Neural cell (in vitro differentiated cells): ENCODE measurements around the gene PDE1C. TPM values are rescaled to one million over a fixed set of nuclear protein-coding genes. Genes with fewer than 3 reads are reported as not detected.

Source experiments
- H2AFZ ChIP-seq: fragments of 200-600, 300-800 bp; sonication (generic), shearing (Covaris generic); 2 replicates; pipeline ENCODE4 v1.6.0; 2014; ENCODE audit warnings: low read depth, mild to moderate bottlenecking, antibody characterized with exemption, low read length, moderate library complexity
- H3F3A ChIP-seq: fragments of 200-600 bp; shearing (Covaris generic); 2 replicates; pipeline ENCODE4 v1.6.1; 2016; ENCODE audit warnings: mild to moderate bottlenecking, moderate library complexity, mixed read lengths, antibody characterized with exemption, low read length; ENCODE audit not compliant: insufficient read depth, poor library complexity, severe bottlenecking
- H3K27ac ChIP-seq: fragments of 200-600, 300-800 bp; sonication (generic), shearing (Covaris generic); 2 replicates; pipeline ENCODE4 v1.5.1; 2014; ENCODE audit warnings: mild to moderate bottlenecking, low read length, moderate library complexity
- H3K27me3 ChIP-seq: fragments of 300-800, 200-600 bp; sonication (generic), shearing (Covaris generic); 2 replicates; pipeline ENCODE4 v1.6.0; 2014; ENCODE audit warnings: mild to moderate bottlenecking, low read depth, low read length, moderate library complexity; ENCODE audit not compliant: insufficient read depth
- H3K36me3 ChIP-seq: fragments of 300-800, 200-600 bp; sonication (generic), shearing (Covaris generic); 2 replicates; pipeline ENCODE4 v1.5.1; 2014; ENCODE audit warnings: mild to moderate bottlenecking, antibody characterized with exemption, low read length, moderate library complexity; ENCODE audit not compliant: insufficient read depth
- H3K4me2 ChIP-seq: fragments of 300-800, 200-600 bp; sonication (generic), shearing (Covaris generic); 2 replicates; pipeline ENCODE4 v1.6.0; 2014; ENCODE audit warnings: mild to moderate bottlenecking, low read length
- H3K4me3 ChIP-seq: fragments of 300-800, 200-600 bp; sonication (generic), shearing (Covaris generic); 2 replicates; pipeline ENCODE4 v1.5.1; 2014; ENCODE audit warnings: mild to moderate bottlenecking, low read length, moderate library complexity
- H3K79me2 ChIP-seq: fragments of 200-600 bp; shearing (Covaris generic); replicated peaks from 2 replicates; pipeline ENCODE4 v1.6.0; 2014; ENCODE audit warnings: mild to moderate bottlenecking, low read length, moderate library complexity; ENCODE audit not compliant: insufficient read depth
- H3K9ac ChIP-seq: fragments of 300-800, 200-600 bp; sonication (generic), shearing (Covaris generic); 2 replicates; pipeline ENCODE4 v1.6.1; 2016; ENCODE audit warnings: mild to moderate bottlenecking, low read length, mixed read lengths
- H3K9me2 ChIP-seq: fragments of 200-600 bp; shearing (Covaris generic); 2 replicates; pipeline ENCODE4 v1.6.1; 2016; ENCODE audit warnings: mild to moderate bottlenecking, low read length, mixed read lengths; ENCODE audit not compliant: insufficient read depth
- H3K9me3 ChIP-seq: fragments of 200-600, 300-800 bp; sonication (generic), shearing (Covaris generic); 2 replicates; pipeline ENCODE4 v1.6.1; 2016; ENCODE audit warnings: mild to moderate bottlenecking, mixed run types, low read length, moderate library complexity, mixed read lengths
- H4K20me1 ChIP-seq: fragments of 200-600 bp; shearing (Covaris generic); 2 replicates; pipeline ENCODE4 v1.6.1; 2016; ENCODE audit warnings: mild to moderate bottlenecking, mixed run types; ENCODE audit not compliant: insufficient read depth
- EP300 ChIP-seq: fragments of 450-650 bp; conservative IDR thresholded peaks from 2 replicates; pipeline ENCODE4 v1.6.1; 2014; ENCODE audit warnings: antibody characterized with exemption, mild to moderate bottlenecking, moderate library complexity; ENCODE audit not compliant: poor library complexity, severe bottlenecking
- EZH2 ChIP-seq: fragments of 200-600, 300-800 bp; shearing (Covaris generic), sonication (generic); IDR thresholded peaks from 2 replicates; pipeline ENCODE4 v1.6.1; 2014; ENCODE audit warnings: antibody characterized with exemption, low read length, borderline replicate concordance, mild to moderate bottlenecking; ENCODE audit not compliant: insufficient read depth, poor library complexity, severe bottlenecking
- MXI1 ChIP-seq: fragments of 450-650 bp; conservative IDR thresholded peaks from 2 replicates; pipeline ENCODE4 v1.6.1; 2014; ENCODE audit warnings: antibody characterized with exemption, mild to moderate bottlenecking; ENCODE audit not compliant: poor library complexity, severe bottlenecking
- POLR2AphosphoS5 ChIP-seq: IDR thresholded peaks from 2 replicates; pipeline ENCODE4 v1.6.1; 2012
- RAD21 ChIP-seq: fragments of 450-650 bp; conservative IDR thresholded peaks from 2 replicates; pipeline ENCODE4 v1.6.1; 2014; ENCODE audit warnings: antibody characterized with exemption, mild to moderate bottlenecking, moderate library complexity
- SMC3 ChIP-seq: fragments of 450-650 bp; conservative IDR thresholded peaks from 2 replicates; pipeline ENCODE4 v1.6.1; 2014; ENCODE audit warnings: antibody characterized with exemption, mild to moderate bottlenecking, moderate library complexity; ENCODE audit not compliant: poor library complexity
- TAF1 ChIP-seq: IDR thresholded peaks from 2 replicates; pipeline ENCODE4 v1.6.1; 2012; ENCODE audit warnings: low read depth
- polyA plus RNA-seq: library from polyadenylated mRNA; depleted of rRNA; stranded (reverse); fragments of >200 nt; gene quantifications from 2 replicates; pipeline ENCODE4 v1.2.3, GENCODE V29; 2014
- TF ChIP-seq, protein P1 (sequence below): fragments of 450-650 bp; IDR thresholded peaks from 2 replicates; pipeline ENCODE4 v1.5.1; 2014; ENCODE audit warnings: antibody characterized with exemption, mild to moderate bottlenecking, moderate library complexity; ENCODE audit not compliant: poor library complexity, severe bottlenecking
- TF ChIP-seq, protein P2 (sequence below): IDR thresholded peaks from 2 replicates; pipeline ENCODE4 v1.6.1; 2012; ENCODE audit warnings: borderline replicate concordance

The PDE1C gene
- polyA plus RNA-seq, 1 donor from 2014 or later: 6.6 TPM

DNA sequence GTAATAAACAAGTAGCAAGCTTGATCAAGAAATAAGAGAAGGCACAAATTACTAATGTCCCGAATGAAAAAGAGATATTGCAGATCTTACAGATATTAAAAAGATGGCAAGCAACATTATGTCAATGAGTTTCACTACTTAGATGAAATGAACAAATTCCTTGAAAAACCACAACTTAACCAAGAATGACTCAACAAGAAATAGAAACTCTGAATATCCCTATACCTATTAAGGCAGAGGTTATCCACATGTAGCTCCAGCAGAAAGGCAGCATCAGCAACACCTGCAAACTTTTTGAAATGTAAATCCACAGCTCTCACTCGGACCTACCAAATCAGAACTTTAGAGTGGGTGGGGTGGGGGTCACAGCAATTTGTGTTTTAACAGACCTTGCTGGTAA, 33.6 kb downstream of the PDE1C start:
- Histone ChIP-seq H3K9ac (no peak overlapping the region), H3K27ac (no peak overlapping the region), H3K79me2 (no peaks in the 10 kb centered on the region), H3F3A (no peaks in the 10 kb centered on the region), H3K9me3 (no peaks in the 10 kb centered on the region), H3K4me2 (no peak overlapping the region), H3K9me2 (no peaks in the 10 kb centered on the region), H3K4me3 (no peak overlapping the region), H2AFZ (no peak overlapping the region), H3K27me3 (no peaks in the 10 kb centered on the region), H4K20me1 (no peaks in the 10 kb centered on the region), H3K36me3 (no peaks in the 10 kb centered on the region)
- no peak for TF ChIP-seq RAD21
- TF ChIP-seq, protein P1, sequence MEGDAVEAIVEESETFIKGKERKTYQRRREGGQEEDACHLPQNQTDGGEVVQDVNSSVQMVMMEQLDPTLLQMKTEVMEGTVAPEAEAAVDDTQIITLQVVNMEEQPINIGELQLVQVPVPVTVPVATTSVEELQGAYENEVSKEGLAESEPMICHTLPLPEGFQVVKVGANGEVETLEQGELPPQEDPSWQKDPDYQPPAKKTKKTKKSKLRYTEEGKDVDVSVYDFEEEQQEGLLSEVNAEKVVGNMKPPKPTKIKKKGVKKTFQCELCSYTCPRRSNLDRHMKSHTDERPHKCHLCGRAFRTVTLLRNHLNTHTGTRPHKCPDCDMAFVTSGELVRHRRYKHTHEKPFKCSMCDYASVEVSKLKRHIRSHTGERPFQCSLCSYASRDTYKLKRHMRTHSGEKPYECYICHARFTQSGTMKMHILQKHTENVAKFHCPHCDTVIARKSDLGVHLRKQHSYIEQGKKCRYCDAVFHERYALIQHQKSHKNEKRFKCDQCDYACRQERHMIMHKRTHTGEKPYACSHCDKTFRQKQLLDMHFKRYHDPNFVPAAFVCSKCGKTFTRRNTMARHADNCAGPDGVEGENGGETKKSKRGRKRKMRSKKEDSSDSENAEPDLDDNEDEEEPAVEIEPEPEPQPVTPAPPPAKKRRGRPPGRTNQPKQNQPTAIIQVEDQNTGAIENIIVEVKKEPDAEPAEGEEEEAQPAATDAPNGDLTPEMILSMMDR: no peak

- Histone ChIP-seq H3K9ac (no peak overlapping the region), H3K9me2 (no peaks in the 10 kb centered on the region), H3K36me3 (no peaks in the 10 kb centered on the region), H3K79me2 (no peaks in the 10 kb centered on the region), H3K9me3 (no peaks in the 10 kb centered on the region), H3K27me3 (no peaks in the 10 kb centered on the region), H3K4me3 (no peak overlapping the region), H3K4me2 (no peak overlapping the region), H3F3A (no peaks in the 10 kb centered on the region), H4K20me1 (no peaks in the 10 kb centered on the region), H2AFZ (no peak overlapping the region), H3K27ac (no peak overlapping the region)
- no peak for TF ChIP-seq EP300
Observed at GRCh38 chr7:32034052-32034451, 36.2 kb downstream of the PDE1C start.

DNA sequence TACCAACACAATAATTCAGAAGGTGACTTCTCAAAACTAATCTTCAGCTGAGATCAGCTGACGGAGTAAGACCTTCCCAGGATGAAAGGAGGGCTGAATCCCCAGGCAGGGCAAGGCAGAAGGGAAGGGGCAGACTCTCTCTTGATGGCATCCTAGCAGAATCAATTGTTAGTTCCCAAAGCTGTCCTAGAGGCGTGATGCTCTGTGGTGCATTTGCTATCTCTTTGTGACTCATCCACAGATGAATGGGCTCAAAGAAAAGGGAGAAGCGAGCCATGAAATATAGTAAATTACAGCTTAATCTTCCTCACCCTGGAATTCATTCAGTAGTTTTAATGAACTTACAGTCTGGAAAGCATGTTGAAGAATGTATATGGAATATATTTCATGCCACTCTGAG, 37.2 kb downstream of the PDE1C start:
- no peaks in the 10 kb centered on the region for H3K36me3 ChIP-seq
- H3K9me2 ChIP-seq: no peaks in the 10 kb centered on the region
- H3K79me2 ChIP-seq: no peaks in the 10 kb centered on the region
- no peaks in the 10 kb centered on the region for H3K9me3 ChIP-seq
- no peak overlapping the region for H2AFZ ChIP-seq
- no peaks in the 10 kb centered on the region for H4K20me1 ChIP-seq
- no peaks in the 10 kb centered on the region for H3K27me3 ChIP-seq
- no peak overlapping the region for H3K4me2 ChIP-seq
- H3K9ac ChIP-seq: no peak overlapping the region
- H3F3A ChIP-seq: no peaks in the 10 kb centered on the region
- no peak overlapping the region for H3K27ac ChIP-seq
- TF ChIP-seq, protein P2, sequence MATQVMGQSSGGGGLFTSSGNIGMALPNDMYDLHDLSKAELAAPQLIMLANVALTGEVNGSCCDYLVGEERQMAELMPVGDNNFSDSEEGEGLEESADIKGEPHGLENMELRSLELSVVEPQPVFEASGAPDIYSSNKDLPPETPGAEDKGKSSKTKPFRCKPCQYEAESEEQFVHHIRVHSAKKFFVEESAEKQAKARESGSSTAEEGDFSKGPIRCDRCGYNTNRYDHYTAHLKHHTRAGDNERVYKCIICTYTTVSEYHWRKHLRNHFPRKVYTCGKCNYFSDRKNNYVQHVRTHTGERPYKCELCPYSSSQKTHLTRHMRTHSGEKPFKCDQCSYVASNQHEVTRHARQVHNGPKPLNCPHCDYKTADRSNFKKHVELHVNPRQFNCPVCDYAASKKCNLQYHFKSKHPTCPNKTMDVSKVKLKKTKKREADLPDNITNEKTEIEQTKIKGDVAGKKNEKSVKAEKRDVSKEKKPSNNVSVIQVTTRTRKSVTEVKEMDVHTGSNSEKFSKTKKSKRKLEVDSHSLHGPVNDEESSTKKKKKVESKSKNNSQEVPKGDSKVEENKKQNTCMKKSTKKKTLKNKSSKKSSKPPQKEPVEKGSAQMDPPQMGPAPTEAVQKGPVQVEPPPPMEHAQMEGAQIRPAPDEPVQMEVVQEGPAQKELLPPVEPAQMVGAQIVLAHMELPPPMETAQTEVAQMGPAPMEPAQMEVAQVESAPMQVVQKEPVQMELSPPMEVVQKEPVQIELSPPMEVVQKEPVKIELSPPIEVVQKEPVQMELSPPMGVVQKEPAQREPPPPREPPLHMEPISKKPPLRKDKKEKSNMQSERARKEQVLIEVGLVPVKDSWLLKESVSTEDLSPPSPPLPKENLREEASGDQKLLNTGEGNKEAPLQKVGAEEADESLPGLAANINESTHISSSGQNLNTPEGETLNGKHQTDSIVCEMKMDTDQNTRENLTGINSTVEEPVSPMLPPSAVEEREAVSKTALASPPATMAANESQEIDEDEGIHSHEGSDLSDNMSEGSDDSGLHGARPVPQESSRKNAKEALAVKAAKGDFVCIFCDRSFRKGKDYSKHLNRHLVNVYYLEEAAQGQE: no peak
- TF ChIP-seq EZH2 (no peak), EP300 (no peak), SMC3 (no peak), RAD21 (no peak), MXI1 (no peak), POLR2AphosphoS5 (no peak), TAF1 (no peak)
- TF ChIP-seq, protein P1: no peak
- H3K4me3 ChIP-seq: no peak overlapping the region
